Activated naive CD8-positive, alpha-beta T cell treated with anti-CD3 and anti-CD28 coated beads, Interleukin-2, amount 50 U/mL, for 16 hours (primary cell): ENCODE measurements around the gene EXOSC9.
"Not testable (repeated sequence)": the region's sequence is repeated elsewhere in the genome, so short reads cannot be mapped to it uniquely, and the experiment has no call there.

Experiments
- DNase-seq: peaks from one replicate; pipeline ENCODE4 v3.0.0-alpha.2; 2020; ENCODE audit warnings: low read depth, low spot score

Gene EXOSC9, protein sequence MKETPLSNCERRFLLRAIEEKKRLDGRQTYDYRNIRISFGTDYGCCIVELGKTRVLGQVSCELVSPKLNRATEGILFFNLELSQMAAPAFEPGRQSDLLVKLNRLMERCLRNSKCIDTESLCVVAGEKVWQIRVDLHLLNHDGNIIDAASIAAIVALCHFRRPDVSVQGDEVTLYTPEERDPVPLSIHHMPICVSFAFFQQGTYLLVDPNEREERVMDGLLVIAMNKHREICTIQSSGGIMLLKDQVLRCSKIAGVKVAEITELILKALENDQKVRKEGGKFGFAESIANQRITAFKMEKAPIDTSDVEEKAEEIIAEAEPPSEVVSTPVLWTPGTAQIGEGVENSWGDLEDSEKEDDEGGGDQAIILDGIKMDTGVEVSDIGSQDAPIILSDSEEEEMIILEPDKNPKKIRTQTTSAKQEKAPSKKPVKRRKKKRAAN

DNA sequence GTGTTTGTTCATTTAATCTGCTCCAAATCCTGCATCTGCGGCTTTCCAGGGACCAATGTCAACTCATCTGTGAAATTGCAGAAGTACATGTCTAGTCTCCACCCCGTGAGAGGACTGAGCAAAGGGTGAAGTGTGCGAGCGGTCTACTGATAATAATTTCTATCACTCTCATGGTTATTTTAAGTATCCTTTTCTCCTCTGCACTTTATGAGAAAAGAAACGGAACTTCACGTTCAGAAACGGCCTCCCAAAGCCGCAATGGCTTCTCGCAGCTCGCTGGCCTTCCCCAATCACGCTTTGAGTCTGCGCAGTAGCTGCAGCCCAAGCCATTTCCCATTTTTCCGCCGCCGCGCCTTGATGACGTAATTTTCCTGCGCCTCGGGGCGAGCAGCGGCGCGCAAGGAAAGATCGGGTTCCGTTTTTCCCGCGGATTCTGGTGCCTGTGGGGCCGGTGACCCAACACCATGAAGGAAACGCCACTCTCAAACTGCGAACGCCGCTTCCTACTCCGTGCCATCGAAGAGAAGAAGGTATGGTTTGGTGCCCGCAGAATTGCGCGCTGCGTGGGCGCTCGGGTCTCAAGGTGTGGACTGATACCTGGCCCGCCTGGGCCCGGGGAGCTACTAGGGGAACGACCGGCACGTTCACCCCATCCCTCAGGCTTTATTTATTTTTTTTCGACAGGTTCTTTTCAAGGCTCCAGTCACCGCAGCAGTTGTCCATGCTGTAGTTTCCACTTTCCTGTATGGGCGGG, at the start of gene EXOSC9:
TSS of gene EXOSC9 (plus strand) at position 363 of the 754 bp plus-strand sequence. CDS start at position 465, 102 bp downstream.
- peak; percentile 82 for DNase-seq

GRCh38 chr4:121752142-121752541, 49.0 kb upstream of the EXOSC9 start:
- DNase-seq, result not testable (repeated sequence)

DNA sequence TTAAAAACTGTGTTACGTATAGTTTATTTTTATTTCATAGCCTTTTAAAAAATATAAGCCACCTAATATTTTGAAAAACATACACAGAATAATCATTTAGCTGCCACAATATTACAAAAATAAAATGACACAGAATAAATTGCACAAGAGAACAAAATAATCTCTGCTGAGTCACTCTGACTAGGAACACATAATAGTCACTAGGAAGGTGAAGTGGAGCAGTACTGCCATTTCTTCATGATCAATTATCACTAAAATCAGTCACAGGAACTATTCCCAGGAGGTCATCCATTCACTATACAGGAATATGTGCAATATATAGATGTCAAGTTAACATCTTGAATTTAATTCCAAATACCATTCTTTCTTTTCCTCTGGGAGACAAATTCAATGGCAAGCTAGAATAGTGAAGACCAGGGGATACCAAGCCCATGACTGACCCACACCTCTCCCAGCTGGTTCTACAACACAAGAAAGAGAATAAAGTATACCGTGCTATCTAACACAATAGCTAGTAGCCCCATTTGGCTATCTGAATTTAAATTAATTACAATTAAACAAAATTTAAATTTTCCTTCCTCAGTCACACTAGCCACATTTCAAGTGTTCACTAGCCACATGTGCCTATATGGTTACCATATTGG, 42.1 kb upstream of the EXOSC9 start:
- DNase-seq, result no peak

DNA sequence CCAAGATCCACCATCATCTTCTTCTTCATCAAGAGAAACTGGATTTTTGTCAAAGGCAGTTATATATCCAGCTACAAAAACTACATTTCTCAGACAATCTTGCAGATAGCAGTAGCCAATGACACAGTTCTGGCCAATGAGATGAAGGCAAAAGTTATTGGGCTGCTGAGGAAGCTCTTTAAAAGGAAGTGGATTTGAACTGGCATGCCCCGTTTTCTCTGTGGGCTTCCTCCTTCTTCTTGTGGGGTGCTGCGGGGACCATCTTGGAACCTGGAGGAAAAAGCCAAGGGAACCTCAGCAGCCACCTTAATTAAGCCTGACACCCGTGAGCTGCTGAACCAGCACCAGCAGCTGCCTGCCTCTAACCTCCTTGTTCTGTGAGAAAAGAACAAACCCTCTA, 40.9 kb upstream of the EXOSC9 start:
- DNase-seq, result no peak

GRCh38 chr4:121764303-121764701, 36.8 kb upstream of the EXOSC9 start:
- DNase-seq, result no peak

- DNase-seq, result no peak
Observed at GRCh38 chr4:121764702-121765367, 36.3 kb upstream of the EXOSC9 start, which contains the start of gene SMIM43. Gene SMIM43, minus strand, starts transcription at chr4:121765164. Its CDS starts 59 bp downstream, at chr4:121765105.

- DNase-seq, result no peak
Observed at GRCh38 chr4:121765368-121765705, 35.8 kb upstream of the EXOSC9 start.

- DNase-seq, result no peak
Observed at GRCh38 chr4:121765971-121766538, 35.1 kb upstream of the EXOSC9 start.

DNA sequence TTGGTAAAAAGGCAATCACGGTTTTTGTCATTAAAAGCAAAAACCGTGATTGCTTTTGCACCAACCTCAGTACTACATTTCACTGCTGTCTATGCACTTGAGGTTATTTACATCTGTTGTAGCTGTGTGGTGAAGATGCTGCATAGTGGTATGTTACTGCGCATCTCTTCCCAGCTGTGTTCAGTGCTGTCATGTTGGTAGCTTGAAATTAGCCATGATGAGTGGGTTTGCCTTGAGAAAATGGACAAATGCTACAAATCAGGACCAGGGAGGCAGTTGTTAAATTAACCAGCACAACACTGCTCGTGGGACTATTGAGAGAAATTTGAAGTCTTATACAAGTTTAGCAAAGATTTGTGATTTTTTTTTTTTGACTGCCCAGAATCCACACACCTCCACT, 34.0 kb upstream of the EXOSC9 start:
- no peak for DNase-seq

GRCh38 chr4:121769341-121769740, 31.8 kb upstream of the EXOSC9 start:
- DNase-seq, result no peak

GRCh38 chr4:121771869-121772268, 29.3 kb upstream of the EXOSC9 start:
- no peak for DNase-seq

GRCh38 chr4:121773883-121774282, 27.2 kb upstream of the EXOSC9 start:
- DNase-seq, result no peak

DNA sequence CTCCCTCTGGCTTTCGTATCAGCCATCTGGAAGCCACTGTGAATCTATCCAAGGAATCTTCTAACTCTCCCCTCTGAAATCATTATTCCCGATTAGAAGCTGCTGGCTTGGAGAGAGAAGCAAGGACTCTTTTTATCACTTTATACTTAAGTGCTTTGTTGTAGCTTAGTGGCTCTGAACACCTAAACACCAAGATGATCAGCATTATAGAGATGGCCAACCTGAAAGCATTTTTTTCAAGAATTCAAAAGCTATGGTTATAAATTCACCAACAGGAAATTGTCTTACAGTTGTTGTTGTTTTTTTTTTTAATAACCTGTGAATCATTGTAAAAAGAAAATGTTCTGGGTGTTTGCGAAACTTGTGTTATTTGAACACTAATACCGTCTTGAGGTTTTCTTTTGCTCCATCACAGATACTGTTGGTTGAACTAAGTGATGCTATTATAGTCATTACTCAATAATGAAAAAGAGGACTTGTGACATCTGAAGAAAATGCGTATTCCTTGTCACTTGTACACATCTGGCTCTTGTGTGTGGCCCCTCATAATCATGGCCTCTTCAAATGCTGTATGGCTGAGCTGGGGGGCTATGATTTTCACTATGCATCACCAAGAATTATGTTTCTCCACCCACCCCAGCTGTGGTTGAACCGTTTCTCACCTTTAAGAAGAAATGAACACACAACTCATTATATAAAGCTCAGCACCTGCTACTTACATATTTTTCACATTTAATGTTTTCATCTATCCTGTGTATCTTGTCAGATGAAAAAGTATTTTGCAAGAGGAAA, 24.3 kb upstream of the EXOSC9 start:
- DNase-seq, result no peak

GRCh38 chr4:121777625-121778024, 23.5 kb upstream of the EXOSC9 start:
- DNase-seq, result no peak

GRCh38 chr4:121778991-121779628, 22.0 kb upstream of the EXOSC9 start:
- DNase-seq, result no peak

GRCh38 chr4:121783210-121783609, 17.9 kb upstream of the EXOSC9 start:
- DNase-seq, result no peak

- no peak for DNase-seq
Observed at GRCh38 chr4:121784401-121784800, 16.7 kb upstream of the EXOSC9 start.

DNA sequence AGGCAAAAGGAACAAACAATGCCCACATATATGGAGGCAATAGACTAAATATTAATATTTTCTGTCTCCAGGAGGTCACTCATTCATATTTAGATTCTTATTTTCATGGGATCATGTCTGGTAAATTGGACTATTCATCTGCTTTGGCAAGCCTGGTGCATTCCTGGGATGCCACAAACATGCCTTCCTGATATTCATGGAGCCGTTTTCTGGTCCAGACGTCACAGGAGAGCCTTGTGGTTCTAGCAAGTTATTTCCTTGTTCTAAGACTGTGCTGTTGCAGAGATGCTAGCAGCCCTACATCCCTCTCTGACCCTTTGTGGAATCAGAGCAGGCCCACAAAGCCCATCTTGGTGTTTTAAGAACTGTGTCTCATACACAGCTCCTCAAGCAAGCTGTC, 16.1 kb upstream of the EXOSC9 start:
- no peak for DNase-seq

GRCh38 chr4:121785479-121785878, 15.6 kb upstream of the EXOSC9 start:
- DNase-seq, result no peak

DNA sequence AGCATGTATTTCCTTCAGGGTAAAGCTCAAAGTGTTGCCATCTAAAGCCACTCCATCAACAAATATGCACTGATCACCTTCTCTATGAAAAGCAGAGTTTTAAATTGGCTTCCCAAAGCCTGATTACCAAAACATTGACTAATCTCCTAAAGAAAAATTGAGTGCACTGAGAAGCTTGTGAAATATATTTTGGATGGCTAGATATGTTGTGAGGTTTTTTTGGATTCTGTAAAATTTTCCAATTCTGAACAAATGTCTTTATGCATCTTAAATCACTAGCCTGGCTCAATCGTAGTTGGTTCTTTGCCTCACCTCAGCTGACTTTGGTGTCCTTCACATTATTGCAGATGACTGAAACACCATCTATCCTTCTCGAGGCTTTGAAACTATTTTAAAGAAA, 14.9 kb upstream of the EXOSC9 start:
- DNase-seq, result no peak
